Measurements from ENCODE around the gene OXCT1. TPM values are rescaled to one million over a fixed set of nuclear protein-coding genes. Genes with fewer than 3 reads are reported as not detected.
"Not testable (repeated sequence)": the region's sequence is repeated elsewhere in the genome, so short reads cannot be mapped to it uniquely, and the experiment has no call there.

The OXCT1 gene
- polyA plus RNA-seq, 6 donors from 2014 or later, result 25.8 to 28.6 (median 26.5) TPM

GRCh38 chr5:41858890-41859289 lies 11.3 kb downstream of the OXCT1 start:
- Mint-ChIP-seq H3K27me3 (no peaks in the 10 kb centered on the region), H3K4me3 (no peak overlapping the region), H3K9me3 (no peaks in the 10 kb centered on the region), H3K27ac (peak overlapping the region in 3 of 6 donors; percentile 39 to 82 (median 70)), H3K36me3 (peaks cover 5 to 8% of the 10 kb centered on the region in 2 donors), H3K4me1 (peaks cover 3 to 5% (median 5%) of the 10 kb centered on the region in 3 donors)
- ATAC-seq (ENCODE audit: low read depth in 2 of 2), result no peak
- DNase-seq, result no peak

GRCh38 chr5:41857989-41858388 lies 12.2 kb downstream of the OXCT1 start:
- peak overlapping the region in 1 of 6 donors; percentile 9 for H3K27ac Mint-ChIP-seq
- DNase-seq, result no peak
- H3K9me3 Mint-ChIP-seq, result no peaks in the 10 kb centered on the region
- peaks cover 7 to 8% of the 10 kb centered on the region in 2 donors for H3K36me3 Mint-ChIP-seq
- no peaks in the 10 kb centered on the region for H3K4me1 Mint-ChIP-seq
- H3K4me3 Mint-ChIP-seq, result no peak overlapping the region
- ATAC-seq (ENCODE audit: low read depth in 2 of 2), result no peak
- H3K27me3 Mint-ChIP-seq, result no peaks in the 10 kb centered on the region

GRCh38 chr5:41856644-41857491 lies 13.4 kb downstream of the OXCT1 start:
- ATAC-seq (ENCODE audit: low read depth in 2 of 2), result peak; percentile 74 to 86

GRCh38 chr5:41852293-41852692 lies 17.9 kb downstream of the OXCT1 start:
- Mint-ChIP-seq H3K27ac (peak overlapping the region in 1 of 6 donors; percentile 38), H3K4me3 (no peak overlapping the region), H3K36me3 (peaks cover 27 to 32% of the 10 kb centered on the region in 2 donors), H3K4me1 (no peaks in the 10 kb centered on the region), H3K27me3 (no peaks in the 10 kb centered on the region), H3K9me3 (no peaks in the 10 kb centered on the region)
- ATAC-seq (ENCODE audit: low read depth in 2 of 2), result no peak
- DNase-seq, result no peak

More at GRCh38 chr5:41856644-41857491, 13.4 kb downstream of the OXCT1 start:
- H3K4me3 Mint-ChIP-seq, result no peak overlapping the region
- H3K36me3 Mint-ChIP-seq, result peaks cover 7 to 10% of the 10 kb centered on the region in 2 donors
- H3K27me3 Mint-ChIP-seq, result no peaks in the 10 kb centered on the region
- H3K27ac Mint-ChIP-seq, result peak overlapping the region in 1 of 6 donors; percentile 37
- H3K4me1 Mint-ChIP-seq, result no peaks in the 10 kb centered on the region
- H3K9me3 Mint-ChIP-seq, result no peaks in the 10 kb centered on the region
- peak; percentile 63 for DNase-seq

GRCh38 chr5:41851116-41851515 lies 19.1 kb downstream of the OXCT1 start:
- Mint-ChIP-seq H3K36me3 (peaks cover 27 to 32% of the 10 kb centered on the region in 2 donors), H3K27me3 (no peaks in the 10 kb centered on the region)

GRCh38 chr5:41848983-41849382 lies 21.2 kb downstream of the OXCT1 start:
- ATAC-seq (ENCODE audit: low read depth in 2 of 2) (no peak), DNase-seq (no peak)
- Mint-ChIP-seq H3K36me3 (peaks cover 27 to 32% of the 10 kb centered on the region in 2 donors), H3K27me3 (no peaks in the 10 kb centered on the region), H3K9me3 (no peaks in the 10 kb centered on the region), H3K4me3 (no peak overlapping the region), H3K27ac (peak overlapping the region in 1 of 6 donors; percentile 64), H3K4me1 (no peaks in the 10 kb centered on the region)

More at GRCh38 chr5:41851116-41851515, 19.1 kb downstream of the OXCT1 start:
- Mint-ChIP-seq H3K9me3 (no peaks in the 10 kb centered on the region), H3K4me1 (no peaks in the 10 kb centered on the region), H3K4me3 (no peak overlapping the region), H3K27ac (peak overlapping the region in 2 of 6 donors; percentile 28 to 37)
- ATAC-seq (ENCODE audit: low read depth in 2 of 2) (no peak), DNase-seq (no peak)

GRCh38 chr5:41845751-41846150 lies 24.5 kb downstream of the OXCT1 start:
- peaks cover 19 to 21% of the 10 kb centered on the region in 2 donors for H3K36me3 Mint-ChIP-seq
- H3K27me3 Mint-ChIP-seq; H3K9me3 Mint-ChIP-seq; H3K4me1 Mint-ChIP-seq; H3K27ac Mint-ChIP-seq; DNase-seq; ATAC-seq (ENCODE audit: low read depth in 2 of 2); H3K4me3 Mint-ChIP-seq: not testable (repeated sequence)

- H3K27ac Mint-ChIP-seq, result no peak overlapping the region
- H3K36me3 Mint-ChIP-seq, result peaks cover 7 to 12% of the 10 kb centered on the region in 2 donors
- no peak overlapping the region for H3K4me3 Mint-ChIP-seq
- no peaks in the 10 kb centered on the region for H3K27me3 Mint-ChIP-seq
- H3K4me1 Mint-ChIP-seq, result no peaks in the 10 kb centered on the region
- no peaks in the 10 kb centered on the region for H3K9me3 Mint-ChIP-seq
- no peak for ATAC-seq (ENCODE audit: low read depth in 2 of 2)
- no peak for DNase-seq
Measured at GRCh38 chr5:41844502-41844901, 25.7 kb downstream of the OXCT1 start.

- no peaks in the 10 kb centered on the region for H3K9me3 Mint-ChIP-seq
- peak; percentile 30 to 43 for ATAC-seq (ENCODE audit: low read depth in 2 of 2)
- H3K4me3 Mint-ChIP-seq, result no peak overlapping the region
- no peak overlapping the region for H3K27ac Mint-ChIP-seq
- H3K4me1 Mint-ChIP-seq, result no peaks in the 10 kb centered on the region
- peaks cover 0 to 4% of the 10 kb centered on the region in 2 donors for H3K36me3 Mint-ChIP-seq
- H3K27me3 Mint-ChIP-seq, result no peaks in the 10 kb centered on the region
- no peak for DNase-seq
Measured at GRCh38 chr5:41843456-41844370, 26.5 kb downstream of the OXCT1 start.

GRCh38 chr5:41842777-41843176 lies 27.4 kb downstream of the OXCT1 start:
- peaks cover 0 to 2% (median 0%) of the 10 kb centered on the region in 3 donors for H3K4me1 Mint-ChIP-seq
- no peaks in the 10 kb centered on the region for H3K27me3 Mint-ChIP-seq

GRCh38 chr5:41841325-41841724 lies 28.9 kb downstream of the OXCT1 start:
- H3K9me3 Mint-ChIP-seq, result no peaks in the 10 kb centered on the region

More at GRCh38 chr5:41842777-41843176, 27.4 kb downstream of the OXCT1 start:
- H3K4me3 Mint-ChIP-seq, result no peak overlapping the region
- ATAC-seq (ENCODE audit: low read depth in 2 of 2), result no peak
- H3K27ac Mint-ChIP-seq, result no peak overlapping the region
- peaks cover 0 to 7% of the 10 kb centered on the region in 2 donors for H3K36me3 Mint-ChIP-seq
- DNase-seq, result no peak
- H3K9me3 Mint-ChIP-seq, result no peaks in the 10 kb centered on the region

GRCh38 chr5:41840251-41840650 lies 30.0 kb downstream of the OXCT1 start:
- H3K27me3 Mint-ChIP-seq, result no peaks in the 10 kb centered on the region
- ATAC-seq (ENCODE audit: low read depth in 2 of 2) (no peak), DNase-seq (no peak)
- H3K27ac Mint-ChIP-seq, result no peak overlapping the region
- H3K4me3 Mint-ChIP-seq, result no peak overlapping the region
- no peaks in the 10 kb centered on the region for H3K9me3 Mint-ChIP-seq
- H3K4me1 Mint-ChIP-seq, result peaks cover 0 to 2% (median 0%) of the 10 kb centered on the region in 3 donors
- peaks cover 0 to 8% of the 10 kb centered on the region in 2 donors for H3K36me3 Mint-ChIP-seq

More at GRCh38 chr5:41841325-41841724, 28.9 kb downstream of the OXCT1 start:
- ATAC-seq (ENCODE audit: low read depth in 2 of 2), result no peak
- Mint-ChIP-seq H3K4me3 (no peak overlapping the region), H3K27ac (no peak overlapping the region), H3K4me1 (peaks cover 0 to 2% (median 0%) of the 10 kb centered on the region in 3 donors), H3K27me3 (no peaks in the 10 kb centered on the region), H3K36me3 (peaks cover 0 to 8% of the 10 kb centered on the region in 2 donors)
- no peak for DNase-seq

GRCh38 chr5:41837793-41838192 lies 32.4 kb downstream of the OXCT1 start:
- Mint-ChIP-seq H3K27me3 (no peaks in the 10 kb centered on the region), H3K4me1 (peaks cover 2 to 6% (median 4%) of the 10 kb centered on the region in 3 donors), H3K36me3 (peaks cover 18 to 21% of the 10 kb centered on the region in 2 donors), H3K4me3 (no peak overlapping the region), H3K9me3 (no peaks in the 10 kb centered on the region), H3K27ac (no peak overlapping the region)
- DNase-seq (no peak), ATAC-seq (ENCODE audit: low read depth in 2 of 2) (no peak)
